Upper lobe of left lung (tissue), 4 donors: ENCODE measurements around the gene SIRT3.

ENCODE experiments used
- EP300 ChIP-seq, 4 donors: sonication (generic); formaldehyde crosslinking; IDR thresholded peaks; one replicate each; pipeline ENCODE4 v1.5.1; 2017; ENCODE audit warnings: antibody characterized with exemption in 4 of 4, control low read depth in 2 of 4
- POLR2A ChIP-seq, 4 donors: fragments of 450-650 bp; IDR thresholded peaks; one replicate each; pipeline ENCODE4 v1.5.1; 2016 to 2017; ENCODE audit warnings: antibody characterized with exemption in 4 of 4, mild to moderate bottlenecking in 2 of 4

DNA sequence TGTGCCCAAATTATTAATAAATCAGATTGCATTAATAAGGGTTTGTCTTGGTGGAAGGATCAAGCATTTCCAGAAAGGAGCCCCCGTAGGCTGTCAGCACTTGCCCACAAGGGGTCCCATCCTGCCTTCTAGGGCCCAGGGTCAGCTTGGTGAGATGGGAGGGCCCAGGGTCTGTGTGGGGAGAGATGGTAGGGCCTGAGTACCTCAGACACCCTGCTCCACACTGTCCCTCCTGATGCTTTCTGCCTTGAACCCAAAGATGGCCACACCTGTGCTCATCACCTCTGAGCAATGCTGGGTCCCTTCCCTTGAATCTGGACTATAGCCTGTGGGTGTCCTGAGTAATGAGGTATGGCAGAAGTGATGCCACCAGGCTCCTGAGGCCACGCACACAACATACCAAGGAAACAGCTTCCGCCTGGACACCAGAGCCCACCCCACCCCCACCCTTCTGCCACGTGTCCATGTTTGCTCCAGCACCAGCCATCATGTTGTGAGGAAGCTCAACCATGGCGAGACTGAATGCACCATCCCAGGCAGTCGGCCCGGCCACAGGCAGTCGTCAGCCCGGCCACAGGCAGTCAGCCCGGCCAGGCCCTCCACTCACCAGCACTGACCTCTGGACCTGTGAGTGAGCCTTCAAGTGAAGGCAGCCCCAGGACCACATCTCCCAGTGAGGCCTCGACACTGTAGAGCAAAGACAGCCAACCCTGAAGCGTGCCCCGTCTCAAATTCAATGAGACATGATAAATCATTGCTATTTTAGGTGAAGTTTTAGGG is 35.7 kb downstream of the SIRT3 start:
- TF ChIP-seq POLR2A (IDR thresholded peaks at IDR 0.05) (no peak), EP300 (IDR thresholded peaks at IDR 0.05) (no peak)
